Activated T-helper 1 cell treated with anti-CD3 and anti-CD28 coated beads, Interleukin-2, amount 50 U/mL, for 16 hours (primary cell): Measurements from ENCODE around the gene RMND5A.

Experiments used
- DNase-seq, 2 donors: peaks; one replicate each; pipeline ENCODE4 v3.0.0-alpha.2; 2020; ENCODE audit warnings: low read depth in 1 of 2, low spot score in 1 of 2

RMND5A gene

DNA sequence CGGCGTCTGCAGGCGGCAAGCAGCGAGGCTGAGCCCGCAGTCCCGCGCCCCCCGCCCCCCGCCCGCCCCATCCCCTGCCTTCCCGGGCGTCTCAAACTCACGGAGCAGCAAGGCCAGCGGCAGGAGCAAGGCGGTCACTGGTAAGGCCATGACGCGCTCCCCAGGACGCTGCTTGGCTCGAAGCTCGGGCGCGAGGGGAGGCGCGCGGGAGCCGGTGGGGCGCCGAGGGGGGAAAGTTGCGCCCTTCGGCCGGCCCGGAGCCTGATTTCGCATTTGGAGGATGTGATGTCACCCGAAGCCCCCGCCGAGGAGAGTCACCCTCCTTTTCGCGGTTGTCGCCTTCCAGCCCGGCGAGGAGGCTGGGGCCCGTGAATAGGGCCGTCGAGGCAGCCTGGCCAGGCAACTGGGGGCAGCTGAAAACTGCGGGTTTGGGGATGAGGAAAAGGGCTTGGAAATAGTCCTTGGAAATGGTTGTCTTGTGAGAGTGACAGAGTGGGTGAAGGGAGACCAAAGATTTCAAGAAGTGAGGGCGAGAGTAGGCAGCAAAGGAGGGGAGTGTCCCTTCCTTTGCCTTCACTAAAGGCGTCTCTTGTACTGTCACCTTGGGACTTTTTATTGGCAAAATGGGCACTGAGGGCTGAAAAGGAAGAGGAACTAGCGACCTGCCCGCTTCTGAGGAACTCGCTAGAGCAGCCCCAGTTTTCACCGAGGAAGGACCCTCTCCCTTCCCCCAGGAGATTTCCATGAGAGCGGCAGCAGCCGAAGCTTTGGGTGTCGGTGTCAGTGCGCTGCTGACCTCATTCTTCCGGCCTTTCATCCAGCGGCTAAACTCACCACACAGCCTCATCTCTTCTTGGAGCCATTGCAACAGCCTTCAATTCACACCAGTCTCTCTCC lies 70.8 kb downstream of the RMND5A start, which contains the start of gene CD8A:
Gene CD8A (minus strand): TSS at position 238 of the 897 bp plus-strand sequence. CDS start 88 bp downstream, at position 150.
- DNase-seq = no peak

DNA sequence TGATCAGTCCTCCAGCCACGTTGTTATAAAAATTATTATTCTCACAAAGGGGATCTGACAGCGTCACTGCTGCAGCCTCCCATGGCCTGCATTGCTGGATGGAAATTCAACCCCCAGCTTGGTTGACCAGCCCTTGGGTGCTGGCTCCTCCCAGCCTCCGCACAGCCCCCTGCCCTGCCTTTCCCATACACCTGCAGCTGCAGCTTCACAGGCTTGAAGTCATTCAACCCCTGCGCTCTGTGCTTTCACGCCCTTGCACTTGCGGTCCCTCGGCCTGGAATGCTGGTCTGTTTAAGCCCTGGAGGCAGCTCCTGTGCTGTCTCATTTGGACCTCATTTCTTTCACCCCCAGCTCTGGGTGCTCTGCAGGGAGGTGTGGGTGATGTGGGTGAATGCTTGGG lies 71.5 kb downstream of the RMND5A start:
- DNase-seq = no peak

DNA sequence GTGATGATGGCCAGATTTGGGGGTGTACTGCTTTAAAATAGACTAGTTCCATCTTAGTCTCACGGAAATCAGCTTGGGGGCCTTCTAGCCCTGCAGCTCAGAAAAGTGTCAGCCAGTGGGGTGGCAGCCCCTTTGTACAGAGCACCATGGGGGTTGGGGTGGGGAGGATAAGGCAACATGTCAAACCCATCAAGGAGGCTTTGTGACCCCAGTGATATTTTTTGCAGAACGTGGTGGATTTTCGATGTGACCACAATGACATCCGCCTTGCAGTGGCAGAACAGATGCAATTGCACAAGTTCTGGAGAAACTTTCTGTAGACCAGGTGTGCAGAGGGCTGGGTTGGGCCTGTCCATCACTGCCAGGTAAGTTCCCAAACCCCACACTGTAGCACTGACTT lies 73.7 kb downstream of the RMND5A start:
- DNase-seq = no peak

DNA sequence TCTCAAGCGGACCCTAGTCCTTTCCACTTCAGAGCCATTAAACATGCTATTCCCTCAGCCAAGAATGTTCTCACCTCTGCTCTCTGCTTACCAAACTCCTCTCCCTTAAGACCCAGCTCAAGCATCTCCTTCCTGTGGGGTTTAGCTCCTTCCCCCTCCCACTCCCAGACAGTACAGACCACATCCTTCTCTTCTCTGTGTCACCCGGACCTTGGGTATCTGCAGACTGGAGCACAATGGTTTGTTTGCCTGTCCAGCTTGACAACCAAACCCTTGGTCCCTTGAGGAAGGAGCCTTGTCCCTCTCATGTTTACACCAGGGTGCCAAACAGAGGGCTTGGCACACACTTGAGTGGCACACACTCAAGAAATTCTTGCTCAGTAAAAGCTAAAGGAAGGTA lies 74.8 kb downstream of the RMND5A start:
- DNase-seq = no peak

GRCh38 chr2:86800856-86801567 lies 80.9 kb downstream of the RMND5A start:
- no peak for DNase-seq

GRCh38 chr2:86806059-86806857 lies 86.2 kb downstream of the RMND5A start:
- no peak for DNase-seq

GRCh38 chr2:86807133-86807467 lies 87.0 kb downstream of the RMND5A start:
- DNase-seq = no peak

- DNase-seq = no peak
Observed at GRCh38 chr2:86807468-86808275, 87.6 kb downstream of the RMND5A start.

- peak; percentile 81 for DNase-seq
Observed at GRCh38 chr2:86808315-86809161, 88.4 kb downstream of the RMND5A start.

- DNase-seq = no peak
Observed at GRCh38 chr2:86809481-86810121, 89.5 kb downstream of the RMND5A start.

DNA sequence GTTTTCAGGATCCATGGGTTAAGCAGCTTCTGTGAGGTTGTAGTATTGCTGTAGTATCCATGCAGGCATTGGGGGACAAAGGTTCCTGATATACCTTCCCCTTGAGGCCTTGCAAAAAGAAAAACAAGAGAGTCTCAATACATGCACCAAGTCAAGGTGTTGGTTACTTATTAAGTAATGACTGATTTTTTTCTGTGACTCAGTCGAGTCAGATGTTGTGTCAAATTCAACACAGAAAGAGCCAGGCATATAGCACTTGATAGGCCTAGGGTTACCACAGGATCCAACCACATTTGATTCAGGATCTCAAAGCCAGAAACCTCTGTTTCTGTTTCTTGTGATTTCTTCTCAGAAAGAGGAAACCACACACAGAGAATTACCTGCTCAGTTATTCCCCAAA lies 95.5 kb downstream of the RMND5A start:
- no peak for DNase-seq

- no peak for DNase-seq
Observed at GRCh38 chr2:86818114-86818801, 98.2 kb downstream of the RMND5A start.

GRCh38 chr2:86818957-86819356 lies 98.9 kb downstream of the RMND5A start:
- no peak for DNase-seq

DNA sequence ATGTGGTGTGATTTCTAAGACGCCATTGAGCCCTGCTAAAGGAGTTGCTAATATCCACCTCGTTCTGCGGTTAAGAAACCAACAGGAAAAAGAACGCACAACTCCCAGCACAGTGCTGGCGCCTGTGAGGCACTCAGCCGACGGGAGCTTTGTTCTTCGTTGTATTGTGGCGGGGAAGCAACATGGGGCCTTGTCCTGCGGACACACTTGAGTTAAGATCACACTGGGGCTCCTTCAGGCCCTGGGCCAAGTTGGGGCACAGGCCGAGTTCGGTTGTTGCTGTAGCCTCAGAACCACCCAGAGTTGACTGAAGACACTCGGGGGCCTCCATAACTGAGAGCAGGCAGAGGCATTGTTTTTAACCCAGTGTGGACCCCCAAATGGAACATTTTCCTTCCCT lies 101.2 kb downstream of the RMND5A start:
- DNase-seq = no peak

DNA sequence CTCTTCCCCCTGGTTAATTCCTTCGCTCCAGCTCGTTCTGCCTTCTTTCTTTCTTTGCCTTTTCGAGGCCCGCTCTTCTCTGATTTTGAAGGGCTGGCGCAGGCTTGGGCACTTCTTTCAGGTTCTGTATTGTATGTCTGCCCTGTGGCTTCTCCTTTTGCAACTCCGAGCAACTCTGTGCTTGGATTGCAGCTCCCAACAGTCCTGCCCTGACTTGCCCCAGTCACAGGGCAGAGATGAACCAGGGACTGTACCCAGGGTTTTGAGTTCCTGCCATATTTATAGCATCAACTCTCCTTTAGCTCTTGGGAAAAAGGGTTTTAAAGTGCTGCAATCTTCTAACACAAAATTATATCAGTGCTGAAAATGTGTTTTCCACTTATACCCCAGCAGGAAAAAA lies 101.8 kb downstream of the RMND5A start:
- DNase-seq = no peak

- no peak for DNase-seq
Observed at GRCh38 chr2:86822668-86823345, 102.7 kb downstream of the RMND5A start.

DNA sequence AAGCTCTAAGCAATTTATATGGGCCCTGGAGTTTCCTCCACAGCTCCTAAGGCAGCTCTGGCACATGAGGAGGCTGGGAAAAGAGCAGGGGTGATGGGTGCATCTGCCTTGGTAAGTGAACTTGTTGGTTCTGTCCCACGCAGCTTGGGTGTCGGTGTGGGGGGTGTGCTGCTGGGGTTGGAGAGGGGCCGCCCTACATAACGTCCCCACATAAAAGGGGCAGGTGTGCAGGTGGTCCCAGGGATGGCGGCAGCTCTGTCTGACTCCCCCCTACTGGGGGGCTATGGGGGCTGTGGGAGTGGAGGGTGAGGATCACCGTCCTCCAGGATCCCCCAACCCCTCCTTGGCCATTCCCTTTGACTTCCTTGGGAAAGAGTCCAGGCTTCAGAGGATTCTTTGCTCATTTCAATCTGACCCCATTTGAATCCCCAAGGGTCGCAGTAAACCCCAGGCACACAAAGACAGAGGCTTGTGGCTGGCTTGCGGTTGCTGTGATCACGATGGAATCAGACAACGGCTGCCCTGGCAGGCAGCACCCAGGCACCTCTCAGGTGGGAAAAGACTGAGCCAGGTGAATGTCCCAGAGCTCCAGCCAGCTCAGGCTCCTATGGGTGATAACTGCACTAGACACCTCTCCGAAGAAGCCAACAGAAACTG lies 105.1 kb downstream of the RMND5A start:
- DNase-seq = no peak
